Endothelial cell of umbilical vein (primary cell): Measurements from ENCODE around the gene MSANTD2. TPM values are rescaled to one million over a fixed set of nuclear protein-coding genes. Genes with fewer than 3 reads are reported as not detected.

Experiments
- BruUV-seq: library from RNA; stranded (reverse); fragments of 400-500 nt; replicated peaks from 2 replicates; lab custom pipeline; 2021; lab: Mats Ljungman, UMichigan
- CTCF ChIA-PET: fragments of 300-600, 350-600 bp; sonication (Branson Sonifier 250); formaldehyde crosslinking; loops from one replicate; lab custom pipeline; 2021; ENCODE audit warnings: antibody characterized with exemption, inconsistent platforms; lab: Charles Lee
- POLR2A ChIA-PET: fragments of 300-600, 350-600 bp; sonication (Branson Sonifier 250); formaldehyde crosslinking; loops from one replicate; lab custom pipeline; 2021; ENCODE audit warnings: antibody characterized with exemption, inconsistent platforms; lab: Charles Lee
- DNase-seq: peaks from one replicate; pipeline ENCODE4 v3.0.0-alpha.2; 2011; ENCODE audit warnings: low read depth, low spot score
- FAIRE-seq: peaks from 2 replicates; lab custom pipeline; 2011; peaks lifted over from hg19 to GRCh38; lab: Jason Lieb, UNC
- H2AFZ ChIP-seq: 2 replicates; pipeline ENCODE4 v1.6.0; 2012; ENCODE audit warnings: low read depth, low read length, control low read depth, inconsistent platforms
- H3K27ac ChIP-seq: 2 replicates; pipeline ENCODE4 v1.5.1; 2011; ENCODE audit warnings: low read depth, mild to moderate bottlenecking, control low read depth, low read length, moderate library complexity; ENCODE audit not compliant: insufficient read depth
- H3K27me3 ChIP-seq, 2 experiments: 2 replicates each; pipeline versions ENCODE4 v1.6.0 to v1.6.1; 2011; ENCODE audit warnings: low read length in 2 of 2, mixed read lengths in 1 of 2; ENCODE audit not compliant: control insufficient read depth in 2 of 2, insufficient read depth in 2 of 2
- H3K36me3 ChIP-seq, 2 experiments: 2 replicates in 1 of 2; 3 replicates in 1 of 2; pipeline ENCODE4 v1.5.1; 2011; ENCODE audit warnings: low read length in 2 of 2, mild to moderate bottlenecking in 1 of 2, moderate library complexity in 1 of 2; ENCODE audit not compliant: control insufficient read depth in 2 of 2, insufficient read depth in 2 of 2; ENCODE audit errors: extremely low read depth in 1 of 2
- H3K4me1 ChIP-seq: 3 replicates; pipeline ENCODE4 v1.5.1; 2011; ENCODE audit warnings: mild to moderate bottlenecking, low read length; ENCODE audit not compliant: control insufficient read depth, insufficient read depth; ENCODE audit errors: extremely low read depth
- H3K4me2 ChIP-seq: 2 replicates; pipeline ENCODE4 v1.6.1; 2011; ENCODE audit warnings: low read length, control low read depth, mixed read lengths; ENCODE audit not compliant: insufficient read depth
- H3K4me3 ChIP-seq, 3 experiments: fragments of 200-600 bp in 1 of 3; sonication (generic), shearing (Covaris generic) in 1 of 3; replicated peaks in 1 of 3; 2 replicates each; pipeline ENCODE4 v1.5.1; 2011 to 2016; ENCODE audit warnings: control low read depth in 3 of 3, low read length in 3 of 3, mild to moderate bottlenecking in 2 of 3, inconsistent platforms in 1 of 3, low read depth in 1 of 3, moderate library complexity in 1 of 3; ENCODE audit not compliant: insufficient read depth in 1 of 3
- H3K79me2 ChIP-seq: 2 replicates; pipeline ENCODE4 v1.6.0; 2012; ENCODE audit warnings: low read length, inconsistent platforms; ENCODE audit not compliant: control insufficient read depth, insufficient read depth
- H3K9ac ChIP-seq: replicated peaks from 2 replicates; pipeline ENCODE3; 2011; ENCODE audit warnings: low read length, control low read depth; ENCODE audit not compliant: insufficient read depth; ENCODE audit errors: extremely low read depth
- H3K9me1 ChIP-seq: replicated peaks from 3 replicates; pipeline ENCODE4 v1.6.0; 2011; ENCODE audit warnings: mild to moderate bottlenecking, low read length; ENCODE audit not compliant: control insufficient read depth, insufficient read depth; ENCODE audit errors: extremely low read depth
- H3K9me3 ChIP-seq: replicated peaks from 2 replicates; pipeline ENCODE4 v1.5.1; 2012; ENCODE audit warnings: low read length, inconsistent platforms; ENCODE audit not compliant: control insufficient read depth, insufficient read depth
- H4K20me1 ChIP-seq: replicated peaks from 2 replicates; pipeline ENCODE3; 2011; ENCODE audit warnings: mild to moderate bottlenecking, low read length; ENCODE audit not compliant: control insufficient read depth, insufficient read depth; ENCODE audit errors: extremely low read depth
- JUN ChIP-seq: IDR thresholded peaks from 2 replicates; pipeline ENCODE4 v1.6.1; 2011; ENCODE audit warnings: borderline replicate concordance, low read depth; ENCODE audit not compliant: insufficient read length, insufficient read depth
- MAX ChIP-seq: IDR thresholded peaks from 2 replicates; pipeline ENCODE4 v1.6.1; 2011; ENCODE audit not compliant: insufficient read depth, insufficient read length
- POLR2AphosphoS5 ChIP-seq: IDR thresholded peaks from 2 replicates; pipeline ENCODE4 v1.6.1; 2012; ENCODE audit warnings: low read depth, mild to moderate bottlenecking, control low read depth, low read length, moderate library complexity; ENCODE audit not compliant: insufficient read depth
- dilution Hi-C: fragments of 300-500 bp; cut with MboI; formaldehyde crosslinking; loops from one replicate; pipeline ENCODE4 v1.15.0; 2019; ENCODE audit warnings: low sequenced_read_pairs; ENCODE audit not compliant: extremely low pct_ligation_motif_present
- intact Hi-C: fragments of 100-400 bp; cut with micrococcal nuclease; formaldehyde crosslinking; loops from one replicate; pipeline ENCODE4 v1.10.0; 2022
- polyA plus RNA-seq, 4 experiments: library from polyadenylated mRNA; depleted of rRNA in 3 of 4; stranded (reverse) in 3 of 4; unstranded in 1 of 4; fragments of >200 nt; gene quantifications; 2 replicates each; pipeline versions ENCODE4 v1.2.1 to v1.2.3, GENCODE V29; 2011 to 2012; ENCODE audit warnings: missing spikeins in 1 of 4
- total RNA-seq: library from RNA; stranded (reverse); gene quantifications from 2 replicates; pipeline ENCODE4 v1.2.3, GENCODE V29; 2021
- TF ChIP-seq, protein P1 (sequence below), 2 donors: IDR thresholded peaks; 1 replicate in 1 of 2; 2 replicates in 1 of 2; pipeline ENCODE4 v1.5.1; 2011; ENCODE audit warnings: low read length in 2 of 2, mild to moderate bottlenecking in 2 of 2, moderate library complexity in 2 of 2, control low read depth in 1 of 2, inconsistent platforms in 1 of 2, low read depth in 1 of 2; ENCODE audit not compliant: insufficient read depth in 1 of 2; ENCODE audit errors: extremely low read depth in 1 of 2

The MSANTD2 gene
- total and polyA plus RNA-seq, 2 donors (not counting 3 experiments of a cell fraction or from before 2014, with no cell fraction given) = 5.5 to 23.2 TPM

GRCh38 chr11:124752471-124753102 is 47.6 kb downstream of the MSANTD2 start:
- H3K79me2 ChIP-seq = peaks cover 21% of the 10 kb centered on the region
- no peak overlapping the region for H3K4me2 ChIP-seq
- H3K9ac ChIP-seq = no peak overlapping the region
- dilution Hi-C loops = no loop called here
- H3K4me3 ChIP-seq = no peak overlapping the region
- no peaks in the 10 kb centered on the region for H4K20me1 ChIP-seq
- peaks cover 23 to 36% of the 10 kb centered on the region in 2 experiments for H3K36me3 ChIP-seq
- peak overlapping the region; percentile 28 for H3K27ac ChIP-seq
- POLR2A ChIA-PET = interaction anchor here (1.4 kb wide), 1 partner anchor 84 kb away, joined by 4 read pairs; no protein-coding TSS in a partner anchor
- no peak for DNase-seq
- H3K9me1 ChIP-seq = no peaks in the 10 kb centered on the region
- peaks cover 77% of the 10 kb centered on the region for H3K4me1 ChIP-seq
- H3K27me3 ChIP-seq = no peaks in the 10 kb centered on the region
- H2AFZ ChIP-seq = no peak overlapping the region
- intact Hi-C loops = no loop called here
- FAIRE-seq = no peak
- CTCF ChIA-PET = interaction anchor here (1.0 to 16.9 kb wide), 8 partner anchors 8 to 124 kb away, joined by 3 to 301 read pairs (median 8); partner anchors contain the start of gene ESAM
- TF ChIP-seq MAX (no peak), POLR2AphosphoS5 (peak; percentile 7), JUN (no peak)
- no TSS peak for BruUV-seq
- no peaks in the 10 kb centered on the region for H3K9me3 ChIP-seq

DNA sequence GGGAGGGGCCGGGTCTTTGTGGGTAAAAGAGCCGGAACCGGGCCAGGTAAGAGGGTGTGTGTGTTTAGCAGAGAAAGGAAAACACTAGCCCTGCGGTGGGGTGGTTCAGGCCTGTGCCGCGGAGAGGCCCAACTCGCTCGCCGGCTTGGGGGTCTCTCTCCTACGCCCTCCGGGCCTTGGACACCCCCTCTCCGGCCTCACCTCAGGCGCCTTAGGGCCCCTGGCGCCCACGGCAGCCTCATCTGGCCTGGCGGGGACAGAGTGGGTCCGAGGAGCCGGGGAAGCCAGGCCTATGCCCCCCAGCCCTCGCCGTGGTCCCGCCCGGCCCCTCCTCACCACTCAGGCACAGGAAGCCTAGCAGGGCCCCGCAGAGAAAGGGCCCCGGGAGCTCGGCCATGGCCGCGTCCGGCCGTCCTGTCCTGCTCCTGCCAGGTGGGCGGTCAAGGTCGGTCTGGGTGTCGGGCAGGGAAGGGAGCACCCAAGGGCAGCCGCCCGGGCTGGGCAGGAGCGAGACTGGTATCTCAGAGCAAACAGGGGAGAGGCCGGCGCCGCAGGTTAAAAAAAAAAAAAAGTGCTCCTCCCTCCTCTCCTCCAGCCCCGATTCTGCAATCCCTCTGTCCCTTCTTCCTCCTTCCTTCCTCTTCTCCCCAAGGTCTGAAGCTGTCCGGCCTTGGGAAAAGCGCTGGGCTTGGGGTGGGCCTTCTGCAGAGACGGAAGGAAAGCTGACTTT is 48.3 kb downstream of the MSANTD2 start, which contains the start of gene VSIG2:
TSS of gene VSIG2 (minus strand) at position 515 of the 730 bp plus-strand sequence. CDS start at position 397, 118 bp downstream.
- Histone ChIP-seq H2AFZ (no peak within 1 kb of the TSS), H3K9me1 (no peaks in the 10 kb centered on the region), H4K20me1 (no peaks in the 10 kb centered on the region), H3K79me2 (peaks cover 15% of the 10 kb centered on the region), H3K9me3 (no peaks in the 10 kb centered on the region), H3K27ac (peak within 1 kb of the TSS; percentile 28), H3K9ac (no peak within 1 kb of the TSS), H3K27me3 (no peaks in the 10 kb centered on the region), H3K4me3 (no peak within 1 kb of the TSS), H3K4me1 (peaks cover 76% of the 10 kb centered on the region), H3K36me3 (peaks cover 21 to 36% of the 10 kb centered on the region in 2 experiments), H3K4me2 (no peak within 1 kb of the TSS)
- intact Hi-C loops (no loop called here), dilution Hi-C loops (no loop called here)
- DNase-seq (no peak), FAIRE-seq (no peak)
- CTCF ChIA-PET = interaction anchor here (1.0 to 16.9 kb wide), 8 partner anchors 8 to 107 kb away, joined by 4 to 301 read pairs (median 18); partner anchors contain the start of genes ESAM, SIAE and SPA17
- no TSS peak for BruUV-seq
- TF ChIP-seq POLR2AphosphoS5 = peak; percentile 28
- TF ChIP-seq, protein P1, sequence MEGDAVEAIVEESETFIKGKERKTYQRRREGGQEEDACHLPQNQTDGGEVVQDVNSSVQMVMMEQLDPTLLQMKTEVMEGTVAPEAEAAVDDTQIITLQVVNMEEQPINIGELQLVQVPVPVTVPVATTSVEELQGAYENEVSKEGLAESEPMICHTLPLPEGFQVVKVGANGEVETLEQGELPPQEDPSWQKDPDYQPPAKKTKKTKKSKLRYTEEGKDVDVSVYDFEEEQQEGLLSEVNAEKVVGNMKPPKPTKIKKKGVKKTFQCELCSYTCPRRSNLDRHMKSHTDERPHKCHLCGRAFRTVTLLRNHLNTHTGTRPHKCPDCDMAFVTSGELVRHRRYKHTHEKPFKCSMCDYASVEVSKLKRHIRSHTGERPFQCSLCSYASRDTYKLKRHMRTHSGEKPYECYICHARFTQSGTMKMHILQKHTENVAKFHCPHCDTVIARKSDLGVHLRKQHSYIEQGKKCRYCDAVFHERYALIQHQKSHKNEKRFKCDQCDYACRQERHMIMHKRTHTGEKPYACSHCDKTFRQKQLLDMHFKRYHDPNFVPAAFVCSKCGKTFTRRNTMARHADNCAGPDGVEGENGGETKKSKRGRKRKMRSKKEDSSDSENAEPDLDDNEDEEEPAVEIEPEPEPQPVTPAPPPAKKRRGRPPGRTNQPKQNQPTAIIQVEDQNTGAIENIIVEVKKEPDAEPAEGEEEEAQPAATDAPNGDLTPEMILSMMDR (IDR thresholded peaks at IDR 0.05; ENCODE audit: extremely low read depth in 1 of 2, insufficient read depth in 1 of 2, low read depth in 1 of 2, low read length in 2 of 2) = no peak
- POLR2A ChIA-PET = interaction anchor here (1.4 kb wide), 1 partner anchor 83 kb away, joined by 4 read pairs; no protein-coding TSS in a partner anchor
